HCT116 (cell line): Measurements from ENCODE around the gene TMEM266. TPM values are rescaled to one million over a fixed set of nuclear protein-coding genes. Genes with fewer than 3 reads are reported as not detected.

Source experiments
- ATAC-seq: fragments of 200-7000 bp; cut with Tn5 transposase; 2 replicates; pipeline ENCODE4 v1.9.1; 2020; ENCODE audit warnings: mild to moderate bottlenecking, moderate library complexity
- BruUV-seq: library from RNA; stranded (reverse); fragments of 400-500 nt; replicated peaks from 2 replicates; lab custom pipeline; 2021; lab: Mats Ljungman, UMichigan
- CTCF ChIA-PET: fragments of 300-600 bp; sonication (Branson Sonifier 250); formaldehyde crosslinking; loops from one replicate; lab custom pipeline; 2021; ENCODE audit warnings: antibody characterized with exemption; lab: Charles Lee
- POLR2A ChIA-PET: fragments of 300-600, 350-600 bp; sonication (Branson Sonifier 250); formaldehyde crosslinking; loops from one replicate; lab custom pipeline; 2021; ENCODE audit warnings: antibody characterized with exemption; lab: Charles Lee
- RAD21 ChIA-PET, 2 experiments: fragments of 300-600 bp; sonication (Branson Sonifier 250); formaldehyde crosslinking; loops; one replicate each; lab custom pipeline; 2023; ENCODE audit warnings: low total read pairs in 2 of 2; ENCODE audit not compliant: uncharacterized antibody in 2 of 2, unreplicated experiment in 2 of 2, low non-redundant PET in 1 of 2; lab: Charles Lee
- DNase-seq: peaks from one replicate; pipeline ENCODE4 v3.0.0-alpha.2; 2010; ENCODE audit warnings: low read depth, low spot score
- H2AFZ ChIP-seq: fragments of 200-600 bp; shearing (Covaris generic), sonication (generic); 2 replicates; pipeline ENCODE4 v1.6.1; 2017; ENCODE audit warnings: low read depth, mixed run types, mixed read lengths, antibody characterized with exemption, low read length; ENCODE audit not compliant: poor library complexity, severe bottlenecking
- H3K27ac ChIP-seq: 2 replicates; pipeline ENCODE4 v1.5.1; 2012; ENCODE audit warnings: low read depth, low read length
- H3K27me3 ChIP-seq: fragments of 200-600 bp; sonication (generic); 2 replicates; pipeline ENCODE4 v1.6.1; 2016; ENCODE audit warnings: mixed run types, low read length, mixed read lengths; ENCODE audit not compliant: insufficient read depth
- H3K36me3 ChIP-seq, 2 experiments: fragments of 200-500 bp in 1 of 2; fragments of 200-600 bp in 1 of 2; sonication (Bioruptor generic) in 1 of 2; sonication (generic) in 1 of 2; 2 replicates each; pipeline versions ENCODE4 v1.5.1 to v1.6.1; 2014 to 2016; ENCODE audit warnings: low read length in 2 of 2, inconsistent platforms in 1 of 2, mixed read lengths in 1 of 2, mixed run types in 1 of 2; ENCODE audit not compliant: insufficient read depth in 2 of 2, control insufficient read depth in 1 of 2
- H3K4me1 ChIP-seq, 2 experiments: fragments of 200-600 bp in 1 of 2; sonication (generic) in 1 of 2; 2 replicates each; pipeline versions ENCODE4 v1.5.1 to v1.6.1; 2012 to 2017; ENCODE audit warnings: low read length in 2 of 2, inconsistent platforms in 1 of 2, mild to moderate bottlenecking in 1 of 2, mixed read lengths in 1 of 2, mixed run types in 1 of 2, moderate library complexity in 1 of 2; ENCODE audit not compliant: insufficient read depth in 2 of 2, control insufficient read depth in 1 of 2
- H3K4me2 ChIP-seq: fragments of 200-600 bp; sonication (generic); 2 replicates; pipeline ENCODE4 v1.6.1; 2017; ENCODE audit warnings: mixed run types, low read length, mixed read lengths
- H3K4me3 ChIP-seq, 2 experiments: fragments of 200-600 bp in 1 of 2; sonication (generic) in 1 of 2; replicated peaks in 1 of 2; 2 replicates each; pipeline ENCODE4 v1.5.1; 2011 to 2016; ENCODE audit warnings: low read length in 2 of 2, control low read depth in 1 of 2, low read depth in 1 of 2, mild to moderate bottlenecking in 1 of 2, mixed read lengths in 1 of 2, mixed run types in 1 of 2
- H3K79me2 ChIP-seq: fragments of 200-600 bp; sonication (generic); 2 replicates; pipeline ENCODE4 v1.6.1; 2017; ENCODE audit warnings: mild to moderate bottlenecking, mixed run types, low read length, moderate library complexity, mixed read lengths; ENCODE audit not compliant: insufficient read depth
- H3K9ac ChIP-seq: fragments of 200-600 bp; sonication (generic); 2 replicates; pipeline ENCODE4 v1.6.1; 2016; ENCODE audit warnings: low read length, mixed read lengths
- H3K9me2 ChIP-seq: fragments of 200-600 bp; sonication (generic), shearing (Covaris generic); 2 replicates; pipeline ENCODE4 v1.6.1; 2017; ENCODE audit warnings: mixed run types, mild to moderate bottlenecking, moderate library complexity; ENCODE audit not compliant: insufficient read depth
- H3K9me3 ChIP-seq, 2 experiments: fragments of 200-500 bp in 1 of 2; fragments of 200-600 bp in 1 of 2; sonication (Bioruptor generic) in 1 of 2; sonication (generic) in 1 of 2; 2 replicates each; pipeline ENCODE4 v1.6.1; 2014 to 2017; ENCODE audit warnings: low read length in 2 of 2, mixed read lengths in 2 of 2, inconsistent platforms in 1 of 2, low read depth in 1 of 2, mild to moderate bottlenecking in 1 of 2, mixed run types in 1 of 2, moderate library complexity in 1 of 2; ENCODE audit not compliant: control insufficient read depth in 1 of 2, insufficient read depth in 1 of 2
- H4K20me1 ChIP-seq: fragments of 200-600 bp; sonication (generic), shearing (Covaris generic); 2 replicates; pipeline ENCODE4 v1.6.1; 2017; ENCODE audit warnings: mixed run types, mild to moderate bottlenecking, moderate library complexity; ENCODE audit not compliant: insufficient read depth
- CEBPB ChIP-seq: IDR thresholded peaks from 2 replicates; pipeline ENCODE4 v1.6.1; 2012; ENCODE audit warnings: low read depth
- ELF1 ChIP-seq: IDR thresholded peaks from 2 replicates; pipeline ENCODE4 v1.6.1; 2012; ENCODE audit warnings: low read depth, borderline replicate concordance
- JUND ChIP-seq: IDR thresholded peaks from 2 replicates; pipeline ENCODE4 v1.6.1; 2012
- POLR2A ChIP-seq: IDR thresholded peaks from 2 replicates; pipeline ENCODE4 v1.7.0; 2011; ENCODE audit warnings: borderline replicate concordance; ENCODE audit not compliant: insufficient read depth, insufficient read length; ENCODE audit errors: extremely low read depth
- RAD21 ChIP-seq: IDR thresholded peaks from 2 replicates; pipeline ENCODE4 v1.6.1; 2012; ENCODE audit warnings: low read depth, mild to moderate bottlenecking
- REST ChIP-seq: IDR thresholded peaks from 2 replicates; pipeline ENCODE4 v1.6.1; 2012; ENCODE audit warnings: low read depth
- SIN3A ChIP-seq: IDR thresholded peaks from 2 replicates; pipeline ENCODE4 v1.6.1; 2012; ENCODE audit warnings: low read depth
- intact Hi-C: fragments of 100-400 bp; cut with micrococcal nuclease; formaldehyde crosslinking; loops from 2 replicates; pipeline ENCODE4 v1.10.0; 2022
- total RNA-seq: library from RNA; stranded (reverse); gene quantifications from one replicate; pipeline ENCODE4 v1.2.1, GENCODE V29; 2021; ENCODE audit not compliant: unreplicated experiment

TMEM266 gene
- total RNA-seq, 1 experiment from 2014 or later, result 0.91 TPM

- no peaks in the 10 kb centered on the region for H4K20me1 ChIP-seq
- no peak overlapping the region for H3K9ac ChIP-seq
- ChIA-PET POLR2A (no interaction called here), CTCF (no interaction called here), RAD21 (no interaction called here)
- no peaks in the 10 kb centered on the region for H3K9me2 ChIP-seq
- TF ChIP-seq RAD21 (no peak), REST (no peak), SIN3A (no peak), JUND (no peak), POLR2A (no peak), CEBPB (no peak), ELF1 (no peak)
- no peaks in the 10 kb centered on the region for H3K27me3 ChIP-seq
- no peak overlapping the region for H3K4me2 ChIP-seq
- H3K79me2 ChIP-seq, result no peaks in the 10 kb centered on the region
- ATAC-seq, result no peak
- no peak overlapping the region for H3K27ac ChIP-seq
- H3K36me3 ChIP-seq, result no peaks in the 10 kb centered on the region
- no peak for DNase-seq
- no peak overlapping the region for H2AFZ ChIP-seq
- peaks cover 24 to 30% of the 10 kb centered on the region in 2 experiments for H3K4me1 ChIP-seq
- intact Hi-C loops, result no loop called here
- no peaks in the 10 kb centered on the region for H3K9me3 ChIP-seq
- no TSS peak for BruUV-seq
- H3K4me3 ChIP-seq, result no peak overlapping the region
These were observed 143.7 kb downstream of the TMEM266 start for GRCh38 chr15:76203346-76204108.
